GM19239 (cell line): Measurements from ENCODE around the gene VIPR2.

ENCODE experiments used
- DNase-seq: peaks from one replicate; pipeline ENCODE4 v3.0.0; 2011; ENCODE audit warnings: low spot score; ENCODE audit not compliant: insufficient read length
- FAIRE-seq: peaks from 2 replicates; lab custom pipeline; 2011; peaks lifted over from hg19 to GRCh38; lab: Jason Lieb, UNC

The VIPR2 gene

GRCh38 chr7:159158125-159158887 is 13.6 kb upstream of the VIPR2 start:
- DNase-seq (no peak), FAIRE-seq (no peak)

GRCh38 chr7:159157714-159158113 is 13.0 kb upstream of the VIPR2 start:
- FAIRE-seq = no peak
- DNase-seq = no peak

GRCh38 chr7:159156436-159157245 is 12.0 kb upstream of the VIPR2 start:
- FAIRE-seq (no peak), DNase-seq (no peak)

- no peak for FAIRE-seq
- no peak for DNase-seq
Measured at GRCh38 chr7:159155410-159155809, 10.7 kb upstream of the VIPR2 start.

GRCh38 chr7:159154243-159154642 is 9.6 kb upstream of the VIPR2 start:
- DNase-seq = no peak
- FAIRE-seq = no peak

- FAIRE-seq = no peak
- no peak for DNase-seq
Measured at GRCh38 chr7:159153511-159153910, 8.8 kb upstream of the VIPR2 start.

GRCh38 chr7:159152816-159153215 is 8.1 kb upstream of the VIPR2 start:
- FAIRE-seq (no peak), DNase-seq (no peak)

- FAIRE-seq = no peak
Measured at GRCh38 chr7:159151231-159151630, 6.6 kb upstream of the VIPR2 start.

GRCh38 chr7:159149488-159149887 is 4.8 kb upstream of the VIPR2 start:
- DNase-seq (no peak), FAIRE-seq (no peak)

More at GRCh38 chr7:159151231-159151630, 6.6 kb upstream of the VIPR2 start:
- no peak for DNase-seq

- FAIRE-seq (no peak), DNase-seq (no peak)
Measured at GRCh38 chr7:159148430-159149395, 4.0 kb upstream of the VIPR2 start.

GRCh38 chr7:159147687-159148086 is 3.0 kb upstream of the VIPR2 start:
- DNase-seq = no peak
- FAIRE-seq = no peak

- no peak for DNase-seq
- no peak for FAIRE-seq
Measured at GRCh38 chr7:159147246-159147645, 2.6 kb upstream of the VIPR2 start.

GRCh38 chr7:159146084-159146858 is 1.6 kb upstream of the VIPR2 start:
- DNase-seq (no peak), FAIRE-seq (no peak)

GRCh38 chr7:159145490-159145855 is 806 bp upstream of the VIPR2 start:
- FAIRE-seq = no peak
- no peak for DNase-seq

GRCh38 chr7:159143780-159144757 is 598 bp downstream of the VIPR2 start:
- no peak for DNase-seq
- no peak for FAIRE-seq

GRCh38 chr7:159142730-159143129 is 1.9 kb downstream of the VIPR2 start:
- no peak for FAIRE-seq
- DNase-seq = no peak

- FAIRE-seq (no peak), DNase-seq (no peak)
Measured at GRCh38 chr7:159142199-159142598, 2.5 kb downstream of the VIPR2 start.

- no peak for FAIRE-seq
- no peak for DNase-seq
Measured at GRCh38 chr7:159141660-159142059, 3.0 kb downstream of the VIPR2 start.

GRCh38 chr7:159141167-159141566 is 3.5 kb downstream of the VIPR2 start:
- DNase-seq (no peak), FAIRE-seq (no peak)
